Cerebellar nuclear complex (tissue), 1 donor: ENCODE results near the gene SLC35G6.
"Not testable (repeated sequence)": the region's sequence is repeated elsewhere in the genome, so short reads cannot be mapped to it uniquely, and the experiment has no call there.

Experiments used
- DNase-seq, 2 experiments: peaks; one replicate each; lab custom pipeline; 2025; lab: John Stamatoyannopoulos, UW

Gene SLC35G6

GRCh38 chr17:7481275-7481674 lies at the start of gene SLC35G6:
Gene SLC35G6, plus strand, starts transcription at chr17:7481446. Its CDS starts 71 bp downstream, at chr17:7481517.
- DNase-seq = not testable (repeated sequence)

- DNase-seq = no peak
Measured at GRCh38 chr17:7432296-7432695, 49.0 kb upstream of the SLC35G6 start.

- DNase-seq = no peak
Measured at GRCh38 chr17:7435676-7436555, 45.3 kb upstream of the SLC35G6 start.

- no peak for DNase-seq
Measured at GRCh38 chr17:7436556-7437368, 44.5 kb upstream of the SLC35G6 start.

GRCh38 chr17:7437369-7437863 lies 43.8 kb upstream of the SLC35G6 start:
- no peak for DNase-seq

- DNase-seq = no peak
Measured at GRCh38 chr17:7437950-7438614, 43.2 kb upstream of the SLC35G6 start.

- no peak for DNase-seq
Measured at GRCh38 chr17:7438656-7439460, 42.4 kb upstream of the SLC35G6 start.

GRCh38 chr17:7439462-7440112 lies 41.7 kb upstream of the SLC35G6 start, which contains the start of gene FGF11:
Gene FGF11, plus strand, starts transcription at chr17:7439512. Its CDS starts 109 bp downstream, at chr17:7439621.
- no peak for DNase-seq

GRCh38 chr17:7440113-7440833 lies 41.0 kb upstream of the SLC35G6 start:
- no peak for DNase-seq

- no peak for DNase-seq
Measured at GRCh38 chr17:7440834-7441195, 40.4 kb upstream of the SLC35G6 start.

- DNase-seq = no peak
Measured at GRCh38 chr17:7441266-7441665, 40.0 kb upstream of the SLC35G6 start.

GRCh38 chr17:7442142-7442541 lies 39.1 kb upstream of the SLC35G6 start:
- DNase-seq = no peak

GRCh38 chr17:7443499-7444485 lies 37.5 kb upstream of the SLC35G6 start:
- no peak for DNase-seq

- DNase-seq = no peak
Measured at GRCh38 chr17:7444682-7445618, 36.3 kb upstream of the SLC35G6 start, which contains the start of gene CHRNB1. Gene CHRNB1, plus strand, starts transcription at chr17:7445061. Its CDS starts 67 bp downstream, at chr17:7445128.

- DNase-seq = no peak
Measured at GRCh38 chr17:7445619-7445968, 35.7 kb upstream of the SLC35G6 start.

- DNase-seq = no peak
Measured at GRCh38 chr17:7448461-7448860, 32.8 kb upstream of the SLC35G6 start.

- no peak for DNase-seq
Measured at GRCh38 chr17:7459961-7460545, 21.2 kb upstream of the SLC35G6 start.
